ENCODE data around the gene PCNT. TPM values are rescaled to one million over a fixed set of nuclear protein-coding genes. Genes with fewer than 3 reads are reported as not detected.

Gene PCNT
- total RNA-seq, 1 experiment from 2014 or later: 39.6 TPM

DNA sequence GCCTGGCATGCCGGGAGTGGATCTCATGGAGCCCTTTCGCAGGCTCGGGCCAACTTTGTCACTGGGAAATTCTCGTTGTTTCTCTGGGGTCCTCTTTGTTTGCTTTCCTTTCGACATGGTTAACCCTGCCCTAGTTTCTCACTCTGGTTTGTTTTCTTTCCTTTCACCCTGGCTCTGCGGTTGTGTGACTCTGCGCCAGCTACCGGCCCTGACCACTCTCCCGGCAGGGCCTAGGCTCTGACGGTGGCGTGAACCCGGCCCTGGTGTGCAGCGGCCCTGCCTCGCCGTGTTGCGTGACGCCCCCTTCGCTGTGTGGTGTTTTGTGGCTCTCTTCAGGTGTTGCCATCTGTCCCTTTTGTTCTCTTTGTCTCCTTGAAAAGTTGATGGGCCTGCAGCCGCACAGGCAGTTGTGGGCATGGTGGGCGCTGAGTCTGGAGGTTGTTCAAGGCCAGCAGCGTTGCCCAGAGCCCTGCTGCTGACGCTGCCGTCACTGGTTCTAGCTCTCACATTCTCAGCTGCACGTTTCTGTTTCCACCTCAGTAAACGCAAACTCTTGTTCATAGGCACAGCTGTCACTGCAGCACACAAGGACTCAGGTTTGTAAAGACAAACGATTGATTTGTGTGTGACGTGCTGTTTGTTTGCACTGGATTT lies 70.1 kb downstream of the PCNT start:
- Histone ChIP-seq H3T11ph (ENCODE audit: low read length) (no peak overlapping the region), H3K18ac (ENCODE audit: insufficient read length, low read depth, low read length) (no peak overlapping the region), H2BK120ac (ENCODE audit: low read depth, low read length, poor library complexity, severe bottlenecking) (no peak overlapping the region), H3K79me1 (ENCODE audit: insufficient read depth, low read depth, low read length, poor library complexity, severe bottlenecking) (no peaks in the 10 kb centered on the region), H3K4me2 (ENCODE audit: insufficient read depth, insufficient read length, low read length) (no peak overlapping the region), H3K14ac (ENCODE audit: insufficient read depth, low read length) (no peak overlapping the region), H2BK12ac (ENCODE audit: insufficient read length, low read depth, low read length) (no peak overlapping the region), H2BK5ac (ENCODE audit: insufficient read length, low read length) (no peak overlapping the region), H3K4me1 (ENCODE audit: insufficient read depth, low read length) (no peaks in the 10 kb centered on the region), H4K20me1 (ENCODE audit: control insufficient read depth, insufficient read depth, insufficient read length) (no peaks in the 10 kb centered on the region), H3K56ac (ENCODE audit: insufficient read length, low read depth, low read length) (no peak overlapping the region), H4K8ac (replicated peaks; ENCODE audit: insufficient read length, low read depth, low read length) (no peak overlapping the region), H2BK15ac (ENCODE audit: low read depth, low read length) (no peak overlapping the region), H4K5ac (ENCODE audit: insufficient read length, low read depth, low read length) (no peak overlapping the region), H3K23me2 (ENCODE audit: insufficient read length, low read depth, low read length, poor library complexity, severe bottlenecking) (no peaks in the 10 kb centered on the region), H3K9me3 (ENCODE audit: control insufficient read depth, low read depth, low read length) (no peaks in the 10 kb centered on the region), H3K79me2 (ENCODE audit: insufficient read depth, low read length) (no peaks in the 10 kb centered on the region), H2AK5ac (ENCODE audit: insufficient read length, low read length) (no peak overlapping the region), H2BK20ac (ENCODE audit: low read depth, low read length, poor library complexity, severe bottlenecking) (no peak overlapping the region), H3K27me3 (ENCODE audit: insufficient read depth, low read length) (no peaks in the 10 kb centered on the region), H3K27ac (ENCODE audit: insufficient read length, low read depth, low read length) (no peak overlapping the region), H3K9ac (ENCODE audit: extremely low read depth, insufficient read length, low read length) (no peak overlapping the region), H4K91ac (ENCODE audit: insufficient read length, low read depth, low read length) (no peak overlapping the region), H3K23ac (ENCODE audit: insufficient read length, low read depth, low read length) (no peak overlapping the region), H2AFZ (ENCODE audit: low read length) (no peak overlapping the region), H3K4ac (ENCODE audit: low read depth, low read length) (no peak overlapping the region)
- peak overlapping the region; percentile 75 to 86 (median 77); a peak in 5 of 7 replicates for H3K27ac Mint-ChIP-seq
- peaks cover 22 to 54% (median 43%) of the 10 kb centered on the region in 3 experiments; a peak in 6 of 7 replicates for H3K36me3 Mint-ChIP-seq (ENCODE audit: insufficient read depth in 1 of 3, low read depth in 3 of 3)
- WGBS (ENCODE audit: extremely low coverage, insufficient read length, low lambda C conversion rate): no CpG with 5 or more reads among the region's 27 CpGs
- DNase-seq: no peak
- H3K4me3 Mint-ChIP-seq: no peak overlapping the region
- TF ChIP-seq, protein P1, sequence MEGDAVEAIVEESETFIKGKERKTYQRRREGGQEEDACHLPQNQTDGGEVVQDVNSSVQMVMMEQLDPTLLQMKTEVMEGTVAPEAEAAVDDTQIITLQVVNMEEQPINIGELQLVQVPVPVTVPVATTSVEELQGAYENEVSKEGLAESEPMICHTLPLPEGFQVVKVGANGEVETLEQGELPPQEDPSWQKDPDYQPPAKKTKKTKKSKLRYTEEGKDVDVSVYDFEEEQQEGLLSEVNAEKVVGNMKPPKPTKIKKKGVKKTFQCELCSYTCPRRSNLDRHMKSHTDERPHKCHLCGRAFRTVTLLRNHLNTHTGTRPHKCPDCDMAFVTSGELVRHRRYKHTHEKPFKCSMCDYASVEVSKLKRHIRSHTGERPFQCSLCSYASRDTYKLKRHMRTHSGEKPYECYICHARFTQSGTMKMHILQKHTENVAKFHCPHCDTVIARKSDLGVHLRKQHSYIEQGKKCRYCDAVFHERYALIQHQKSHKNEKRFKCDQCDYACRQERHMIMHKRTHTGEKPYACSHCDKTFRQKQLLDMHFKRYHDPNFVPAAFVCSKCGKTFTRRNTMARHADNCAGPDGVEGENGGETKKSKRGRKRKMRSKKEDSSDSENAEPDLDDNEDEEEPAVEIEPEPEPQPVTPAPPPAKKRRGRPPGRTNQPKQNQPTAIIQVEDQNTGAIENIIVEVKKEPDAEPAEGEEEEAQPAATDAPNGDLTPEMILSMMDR (conservative IDR thresholded peaks at IDR 0.05): no peak
- no peaks in the 10 kb centered on the region for H3K9me3 Mint-ChIP-seq
- no peaks in the 10 kb centered on the region for H3K27me3 Mint-ChIP-seq (ENCODE audit: low read depth)
- H3K4me1 Mint-ChIP-seq: no peaks in the 10 kb centered on the region

Measured in H9 (cell line).